ENCODE results near the gene ZNF425. TPM values are rescaled to one million over a fixed set of nuclear protein-coding genes. Genes with fewer than 3 reads are reported as not detected.

The ZNF425 gene
- under 1 TPM; 0.47 to 0.55 TPM for total RNA-seq

- H3K4me1 Mint-ChIP-seq (ENCODE audit: low read depth): peaks cover 26% of the 10 kb centered on the region
Measured at GRCh38 chr7:149125863-149126661, at the start of gene ZNF425. ZNF425 (minus strand) TSS chr7:149126324; CDS start chr7:149126213, 111 bp downstream.

GRCh38 chr7:149175150-149175549, 49.0 kb upstream of the ZNF425 start:
- peaks cover 39% of the 10 kb centered on the region for H3K36me3 Mint-ChIP-seq (ENCODE audit: low read depth)
- no peak overlapping the region for H3K27ac Mint-ChIP-seq
- H3K4me1 Mint-ChIP-seq (ENCODE audit: low read depth): peaks cover 7% of the 10 kb centered on the region
- no peaks in the 10 kb centered on the region for H3K27me3 Mint-ChIP-seq (ENCODE audit: low read depth)
- no peak for DNase-seq
- POLR2A ChIA-PET: no interaction called here
- CTCF ChIA-PET: interaction anchor here (1.1 to 1.6 kb wide), 2 partner anchors 10 to 28 kb away, joined by 3 to 7 read pairs; partner anchors contain the start of gene ZNF398
- no peaks in the 10 kb centered on the region for H3K9me3 Mint-ChIP-seq (ENCODE audit: insufficient read depth)
- no peak overlapping the region for H3K4me3 Mint-ChIP-seq
- ATAC-seq: no peak

More at GRCh38 chr7:149125863-149126661, at the start of gene ZNF425:
- Mint-ChIP-seq H3K4me3 (peak within 1 kb of the TSS; percentile 100), H3K9me3 (ENCODE audit: insufficient read depth) (peaks cover 7% of the 10 kb centered on the region), H3K27me3 (ENCODE audit: low read depth) (no peaks in the 10 kb centered on the region), H3K36me3 (ENCODE audit: low read depth) (peaks cover 32% of the 10 kb centered on the region), H3K27ac (peak within 1 kb of the TSS; percentile 100)
- POLR2A ChIA-PET: interaction anchor here (0.6 to 3.6 kb wide), 10 partner anchors 10 to 184 kb away, joined by 3 to 43 read pairs (median 5); partner anchors contain the start of genes ZNF282, ZNF398 and ZNF786
- peak; percentile 89 for ATAC-seq
- peak; percentile 93 for DNase-seq
- CTCF ChIA-PET: interaction anchor here (0.7 to 2.7 kb wide), 19 partner anchors 8 to 159 kb away, joined by 3 to 44 read pairs (median 4); partner anchors contain the start of genes ZNF282, ZNF398 and ZNF783

GRCh38 chr7:149172534-149172920, 46.4 kb upstream of the ZNF425 start:
- CTCF ChIA-PET: no interaction called here
- Mint-ChIP-seq H3K4me3 (no peak overlapping the region), H3K9me3 (ENCODE audit: insufficient read depth) (no peaks in the 10 kb centered on the region), H3K4me1 (ENCODE audit: low read depth) (peaks cover 7% of the 10 kb centered on the region), H3K27me3 (ENCODE audit: low read depth) (no peaks in the 10 kb centered on the region), H3K36me3 (ENCODE audit: low read depth) (peaks cover 27% of the 10 kb centered on the region), H3K27ac (peak overlapping the region; percentile 33)
- ATAC-seq (no peak), DNase-seq (no peak)
- POLR2A ChIA-PET: no interaction called here

- H3K27ac Mint-ChIP-seq: peak overlapping the region; percentile 33
- H3K27me3 Mint-ChIP-seq (ENCODE audit: low read depth): no peaks in the 10 kb centered on the region
- H3K4me3 Mint-ChIP-seq: no peak overlapping the region
Measured at GRCh38 chr7:149171892-149172533, 45.9 kb upstream of the ZNF425 start.

GRCh38 chr7:149166630-149167352, 40.7 kb upstream of the ZNF425 start:
- peaks cover 28% of the 10 kb centered on the region for H3K36me3 Mint-ChIP-seq (ENCODE audit: low read depth)
- ChIA-PET CTCF (interaction anchor here (1.3 to 1.8 kb wide), 2 partner anchors 19 to 101 kb away, joined by 5 to 9 read pairs; partner anchors contain the start of gene ZNF398), POLR2A (no interaction called here)

More at GRCh38 chr7:149171892-149172533, 45.9 kb upstream of the ZNF425 start:
- no peak for DNase-seq
- Mint-ChIP-seq H3K4me1 (ENCODE audit: low read depth) (peaks cover 7% of the 10 kb centered on the region), H3K36me3 (ENCODE audit: low read depth) (peaks cover 25% of the 10 kb centered on the region), H3K9me3 (ENCODE audit: insufficient read depth) (no peaks in the 10 kb centered on the region)
- POLR2A ChIA-PET: no interaction called here
- ATAC-seq: no peak
- CTCF ChIA-PET: no interaction called here

GRCh38 chr7:149166142-149166541, 40.0 kb upstream of the ZNF425 start:
- H3K27ac Mint-ChIP-seq: peak overlapping the region; percentile 8
- H3K27me3 Mint-ChIP-seq (ENCODE audit: low read depth): no peaks in the 10 kb centered on the region
- H3K9me3 Mint-ChIP-seq (ENCODE audit: insufficient read depth): no peaks in the 10 kb centered on the region
- DNase-seq (no peak), ATAC-seq (no peak)
- no peak overlapping the region for H3K4me3 Mint-ChIP-seq
- peaks cover 33% of the 10 kb centered on the region for H3K36me3 Mint-ChIP-seq (ENCODE audit: low read depth)
- POLR2A ChIA-PET: no interaction called here
- H3K4me1 Mint-ChIP-seq (ENCODE audit: low read depth): peaks cover 8% of the 10 kb centered on the region
- CTCF ChIA-PET: interaction anchor here (1.3 to 1.8 kb wide), 2 partner anchors 18 to 101 kb away, joined by 5 to 9 read pairs; partner anchors contain the start of gene ZNF398

More at GRCh38 chr7:149166630-149167352, 40.7 kb upstream of the ZNF425 start:
- DNase-seq (no peak), ATAC-seq (no peak)
- H3K9me3 Mint-ChIP-seq (ENCODE audit: insufficient read depth): no peaks in the 10 kb centered on the region
- no peak overlapping the region for H3K4me3 Mint-ChIP-seq
- peak overlapping the region; percentile 8 for H3K27ac Mint-ChIP-seq
- H3K27me3 Mint-ChIP-seq (ENCODE audit: low read depth): no peaks in the 10 kb centered on the region
- H3K4me1 Mint-ChIP-seq (ENCODE audit: low read depth): peaks cover 4% of the 10 kb centered on the region

GRCh38 chr7:149161241-149161848, 35.2 kb upstream of the ZNF425 start:
- POLR2A ChIA-PET: no interaction called here
- H3K27me3 Mint-ChIP-seq (ENCODE audit: low read depth): no peaks in the 10 kb centered on the region
- no peak overlapping the region for H3K4me3 Mint-ChIP-seq
- peaks cover 14% of the 10 kb centered on the region for H3K4me1 Mint-ChIP-seq (ENCODE audit: low read depth)
- CTCF ChIA-PET: interaction anchor here (2.1 kb wide), 1 partner anchor 15 kb away, joined by 10 read pairs; the partner anchor contains the start of gene ZNF398
- no peaks in the 10 kb centered on the region for H3K9me3 Mint-ChIP-seq (ENCODE audit: insufficient read depth)
- H3K36me3 Mint-ChIP-seq (ENCODE audit: low read depth): peaks cover 29% of the 10 kb centered on the region
- DNase-seq: no peak
- peak overlapping the region; percentile 64 for H3K27ac Mint-ChIP-seq
- no peak for ATAC-seq

GRCh38 chr7:149156898-149157297, 30.8 kb upstream of the ZNF425 start:
- POLR2A ChIA-PET: no interaction called here
- H3K27me3 Mint-ChIP-seq (ENCODE audit: low read depth): no peaks in the 10 kb centered on the region
- ATAC-seq: no peak
- DNase-seq: no peak
- no peak overlapping the region for H3K27ac Mint-ChIP-seq
- H3K4me1 Mint-ChIP-seq (ENCODE audit: low read depth): peaks cover 10% of the 10 kb centered on the region
- CTCF ChIA-PET: no interaction called here
- no peaks in the 10 kb centered on the region for H3K9me3 Mint-ChIP-seq (ENCODE audit: insufficient read depth)
- peaks cover 36% of the 10 kb centered on the region for H3K36me3 Mint-ChIP-seq (ENCODE audit: low read depth)
- H3K4me3 Mint-ChIP-seq: no peak overlapping the region

GRCh38 chr7:149154056-149154455, 27.9 kb upstream of the ZNF425 start:
- Mint-ChIP-seq H3K9me3 (ENCODE audit: insufficient read depth) (no peaks in the 10 kb centered on the region), H3K4me3 (no peak overlapping the region), H3K36me3 (ENCODE audit: low read depth) (peaks cover 36% of the 10 kb centered on the region), H3K4me1 (ENCODE audit: low read depth) (peaks cover 6% of the 10 kb centered on the region), H3K27ac (no peak overlapping the region), H3K27me3 (ENCODE audit: low read depth) (no peaks in the 10 kb centered on the region)
- ChIA-PET POLR2A (no interaction called here), CTCF (no interaction called here)
- ATAC-seq: no peak
- no peak for DNase-seq

- Mint-ChIP-seq H3K4me3 (no peak overlapping the region), H3K27ac (no peak overlapping the region), H3K4me1 (ENCODE audit: low read depth) (peaks cover 12% of the 10 kb centered on the region), H3K9me3 (ENCODE audit: insufficient read depth) (no peaks in the 10 kb centered on the region), H3K36me3 (ENCODE audit: low read depth) (peaks cover 40% of the 10 kb centered on the region), H3K27me3 (ENCODE audit: low read depth) (no peaks in the 10 kb centered on the region)
- CTCF ChIA-PET: interaction anchor here (2.1 kb wide), 1 partner anchor 12 kb away, joined by 4 read pairs; no protein-coding TSS in a partner anchor
- no peak for ATAC-seq
- no peak for DNase-seq
- POLR2A ChIA-PET: no interaction called here
Measured at GRCh38 chr7:149153346-149153745, 27.2 kb upstream of the ZNF425 start.

GRCh38 chr7:149150981-149151380, 24.9 kb upstream of the ZNF425 start:
- POLR2A ChIA-PET: no interaction called here
- no peaks in the 10 kb centered on the region for H3K9me3 Mint-ChIP-seq (ENCODE audit: insufficient read depth)
- H3K27me3 Mint-ChIP-seq (ENCODE audit: low read depth): no peaks in the 10 kb centered on the region
- no peak for DNase-seq
- peaks cover 32% of the 10 kb centered on the region for H3K36me3 Mint-ChIP-seq (ENCODE audit: low read depth)
- H3K4me1 Mint-ChIP-seq (ENCODE audit: low read depth): peaks cover 17% of the 10 kb centered on the region
- no peak overlapping the region for H3K4me3 Mint-ChIP-seq
- CTCF ChIA-PET: interaction anchor here (0.9 to 1.0 kb wide), 2 partner anchors 23 to 45 kb away, joined by 3 read pairs; no protein-coding TSS in a partner anchor
- no peak for ATAC-seq
- H3K27ac Mint-ChIP-seq: no peak overlapping the region

All from activated CD8-positive, alpha-beta T cell treated with anti-CD3 and anti-CD28 coated beads, Interleukin-2, amount 10 ng/mL, durations not matched to agents 7 days and 5 days (primary cell).